Spleen (tissue), 11 donors: Measurements from ENCODE around the gene RPS17. TPM values are rescaled to one million over a fixed set of nuclear protein-coding genes. Genes with fewer than 3 reads are reported as not detected.
A peak's percentile ranks its signal among the peaks of the same experiment; 100 is the strongest.

Experiments used
- DNase-seq: peaks from one replicate; pipeline ENCODE4 v3.0.0-alpha.2; 2020
- H3K27ac ChIP-seq, 8 donors: fragments of 200-600 bp; sonication (generic) in 7 of 8; 1 replicate in 4 of 8; 2 replicates in 4 of 8; pipeline versions ENCODE4 v1.5.0 to v1.8.0; 2016 to 2021; ENCODE audit warnings: inconsistent platforms in 4 of 8, mild to moderate bottlenecking in 4 of 8, moderate library complexity in 1 of 8
- H3K27me3 ChIP-seq, 7 donors: fragments of 200-600 bp; sonication (generic) in 6 of 7; replicated peaks in 1 of 7; 1 replicate in 4 of 7; 2 replicates in 3 of 7; pipeline versions ENCODE4 v1.5.0 to v1.8.0; 2016 to 2021; ENCODE audit warnings: inconsistent platforms in 3 of 7, mild to moderate bottlenecking in 1 of 7
- H3K36me3 ChIP-seq, 6 donors: fragments of 200-600 bp; sonication (generic) in 5 of 6; 1 replicate in 4 of 6; 2 replicates in 2 of 6; pipeline versions ENCODE4 v1.5.0 to v1.8.0; 2016 to 2021; ENCODE audit warnings: inconsistent platforms in 2 of 6
- H3K4me1 ChIP-seq, 6 donors: fragments of 200-600 bp; sonication (generic) in 5 of 6; 1 replicate in 3 of 6; 2 replicates in 3 of 6; pipeline versions ENCODE4 v1.5.0 to v1.8.0; 2016 to 2021; ENCODE audit warnings: inconsistent platforms in 3 of 6
- H3K4me3 ChIP-seq, 8 donors: fragments of 200-600 bp; sonication (generic) in 7 of 8; 1 replicate in 4 of 8; 2 replicates in 4 of 8; pipeline versions ENCODE4 v1.5.0 to v1.8.0; 2016 to 2021; ENCODE audit warnings: inconsistent platforms in 4 of 8, mild to moderate bottlenecking in 4 of 8, moderate library complexity in 2 of 8
- H3K9me3 ChIP-seq, 8 donors: fragments of 200-600 bp; sonication (generic) in 7 of 8; 1 replicate in 4 of 8; 2 replicates in 4 of 8; pipeline versions ENCODE4 v1.5.0 to v1.8.0; 2016 to 2021; ENCODE audit warnings: inconsistent platforms in 4 of 8
- POLR2A ChIP-seq, 3 donors: fragments of 450-650 bp; IDR thresholded peaks; one replicate each; pipeline ENCODE4 v1.5.1; 2017; ENCODE audit warnings: antibody characterized with exemption in 3 of 3, mild to moderate bottlenecking in 1 of 3
- POLR2AphosphoS5 ChIP-seq, 3 donors: sonication (generic); formaldehyde crosslinking; IDR thresholded peaks; one replicate each; pipeline ENCODE4 v1.5.1; 2017; ENCODE audit warnings: antibody characterized with exemption in 3 of 3
- WGBS, 5 donors: extraction: QIAGEN DNeasy Blood & Tissue Kit in 3 of 5; methylation state at CpG; one replicate each; pipeline versions ENCODE4 v1.1.5 to v1.1.7; 2013 to 2018; 5-methylcytosine and 5-hydroxymethylcytosine counted together
- intact Hi-C: fragments of 100-400 bp; cut with DNase I; formaldehyde crosslinking; loops from one replicate; pipeline ENCODE4 v1.15.0; 2023; ENCODE audit warnings: low total_unique reads
- polyA plus RNA-seq, 3 donors: library from polyadenylated mRNA; stranded (reverse); fragments of 200-250 nt; gene quantifications; one replicate each; pipeline ENCODE4 v1.2.1, GENCODE V29; 2013
- total RNA-seq, 7 donors: library from RNA; depleted of rRNA in 3 of 7; stranded (reverse); fragments of >200 nt in 3 of 7; fragmentation: NEBNext Ultra II Directional in 4 of 7; extraction: Animal tissue kit (Norgen Biotek cat#: 25700) in 4 of 7; gene quantifications; one replicate each; pipeline versions ENCODE4 v1.1.0 to v1.2.1, GENCODE V29; 2016 to 2021
- TF ChIP-seq, protein P1 (sequence below), 11 experiments: fragments of 200-600 bp in 7 of 11; fragments of 450-650 bp in 4 of 11; sonication (generic) in 4 of 11; IDR thresholded peaks in 8 of 11; conservative IDR thresholded peaks in 3 of 11; 1 replicate in 7 of 11; 2 replicates in 4 of 11; pipeline versions ENCODE4 v1.4.0 to v1.8.0; 2016 to 2021; ENCODE audit warnings: antibody characterized with exemption in 11 of 11, inconsistent platforms in 4 of 11, mild to moderate bottlenecking in 1 of 11
- donor health status: healthy with polysubstance abuse.
- donor health status: DM: no; HTN: no; CAD: no; lungs with moderate emphysema.
- donor health status: DM: no; HTN: no; CAD: no.
- donor health status: Bipolar disorder and iron deficiency.
- donor health status: healthy.
- donor health status: DM: no; HTN: no; CAD: no.
- donor health status: DM: yes; HTN: yes; CAD: no.

Gene RPS17
- total and polyA plus RNA-seq, 10 donors = 1,089 to 9,274 (median 1,579) TPM

DNA sequence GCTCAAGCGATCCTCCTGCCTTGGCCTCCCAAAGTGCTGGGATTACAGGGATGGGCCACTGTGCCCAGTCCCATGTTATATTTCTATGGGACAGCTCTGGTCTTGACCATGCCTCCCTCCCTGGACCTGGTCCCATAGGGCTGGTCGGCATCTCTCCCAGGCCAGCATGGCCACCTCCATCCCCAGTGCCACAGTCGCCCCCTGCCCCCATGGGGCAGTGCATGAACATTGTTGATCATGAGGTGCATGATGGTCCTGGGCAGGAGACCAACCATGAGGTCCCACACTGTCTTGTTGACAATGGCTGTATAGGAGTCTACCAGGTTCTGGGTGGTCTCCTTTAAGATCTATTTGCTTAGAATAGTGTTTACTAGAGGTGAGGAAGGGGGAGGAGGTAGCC is 6.5 kb downstream of the RPS17 start:
- H3K27ac ChIP-seq = no peak overlapping the region
- H3K9me3 ChIP-seq = peaks cover 0 to 4% (median 0%) of the 10 kb centered on the region in 8 donors
- intact Hi-C loops = no loop called here
- no peak for DNase-seq
- WGBS, 5 donors = 94 to 100% (median 96%) methylated on average over 3 of the region's 3 CpGs
- peaks cover 11 to 39% (median 27%) of the 10 kb centered on the region in 6 donors for H3K4me1 ChIP-seq
- no peak overlapping the region for H3K4me3 ChIP-seq
- TF ChIP-seq, protein P1, sequence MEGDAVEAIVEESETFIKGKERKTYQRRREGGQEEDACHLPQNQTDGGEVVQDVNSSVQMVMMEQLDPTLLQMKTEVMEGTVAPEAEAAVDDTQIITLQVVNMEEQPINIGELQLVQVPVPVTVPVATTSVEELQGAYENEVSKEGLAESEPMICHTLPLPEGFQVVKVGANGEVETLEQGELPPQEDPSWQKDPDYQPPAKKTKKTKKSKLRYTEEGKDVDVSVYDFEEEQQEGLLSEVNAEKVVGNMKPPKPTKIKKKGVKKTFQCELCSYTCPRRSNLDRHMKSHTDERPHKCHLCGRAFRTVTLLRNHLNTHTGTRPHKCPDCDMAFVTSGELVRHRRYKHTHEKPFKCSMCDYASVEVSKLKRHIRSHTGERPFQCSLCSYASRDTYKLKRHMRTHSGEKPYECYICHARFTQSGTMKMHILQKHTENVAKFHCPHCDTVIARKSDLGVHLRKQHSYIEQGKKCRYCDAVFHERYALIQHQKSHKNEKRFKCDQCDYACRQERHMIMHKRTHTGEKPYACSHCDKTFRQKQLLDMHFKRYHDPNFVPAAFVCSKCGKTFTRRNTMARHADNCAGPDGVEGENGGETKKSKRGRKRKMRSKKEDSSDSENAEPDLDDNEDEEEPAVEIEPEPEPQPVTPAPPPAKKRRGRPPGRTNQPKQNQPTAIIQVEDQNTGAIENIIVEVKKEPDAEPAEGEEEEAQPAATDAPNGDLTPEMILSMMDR (IDR thresholded peaks at IDR 0.05 in 8 of 11, conservative IDR thresholded peaks at IDR 0.05 in 3 of 11) = no peak
- TF ChIP-seq POLR2AphosphoS5 (IDR thresholded peaks at IDR 0.05) (no peak), POLR2A (IDR thresholded peaks at IDR 0.05) (no peak)
- no peaks in the 10 kb centered on the region for H3K27me3 ChIP-seq
- H3K36me3 ChIP-seq = peaks cover 3 to 65% (median 47%) of the 10 kb centered on the region in 6 donors

DNA sequence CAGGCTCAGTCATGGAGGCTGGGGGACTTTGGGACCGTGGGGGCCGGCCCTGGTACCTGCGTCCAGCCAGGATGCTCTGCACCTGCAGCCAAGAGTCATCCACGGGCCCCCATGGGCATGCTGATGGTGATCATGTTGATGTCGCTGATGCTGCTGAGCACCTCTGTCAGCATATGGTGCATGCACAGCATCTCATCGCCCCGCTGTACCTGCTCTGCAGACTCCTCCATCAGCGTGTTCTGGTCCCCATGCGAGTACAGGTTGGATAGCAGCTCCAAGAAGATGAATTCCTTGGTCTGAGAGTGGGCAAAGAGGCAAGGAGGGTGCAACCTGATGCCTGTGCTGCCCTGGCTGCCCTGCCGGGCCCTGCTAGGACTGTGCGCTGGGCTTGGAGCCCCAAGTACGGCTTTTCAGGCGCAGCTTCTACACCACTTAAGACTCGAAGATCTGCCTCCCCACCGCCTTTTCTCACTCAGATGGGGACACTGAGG is 7.2 kb downstream of the RPS17 start:
- no peak overlapping the region for H3K27ac ChIP-seq
- H3K27me3 ChIP-seq = no peaks in the 10 kb centered on the region
- no peak for DNase-seq
- H3K4me1 ChIP-seq = peaks cover 3 to 31% (median 20%) of the 10 kb centered on the region in 6 donors
- WGBS, 5 donors = 95 to 97% (median 96%) methylated on average over 10 to 15 of the region's 15 CpGs
- TF ChIP-seq POLR2A (IDR thresholded peaks at IDR 0.05) = no peak
- TF ChIP-seq POLR2AphosphoS5 (IDR thresholded peaks at IDR 0.05) = peak in 1 of 3 donors; percentile 29
- H3K36me3 ChIP-seq = peaks cover 3 to 58% (median 40%) of the 10 kb centered on the region in 6 donors
- peaks cover 0 to 4% (median 0%) of the 10 kb centered on the region in 8 donors for H3K9me3 ChIP-seq
- intact Hi-C loops = no loop called here
- no peak overlapping the region for H3K4me3 ChIP-seq

DNA sequence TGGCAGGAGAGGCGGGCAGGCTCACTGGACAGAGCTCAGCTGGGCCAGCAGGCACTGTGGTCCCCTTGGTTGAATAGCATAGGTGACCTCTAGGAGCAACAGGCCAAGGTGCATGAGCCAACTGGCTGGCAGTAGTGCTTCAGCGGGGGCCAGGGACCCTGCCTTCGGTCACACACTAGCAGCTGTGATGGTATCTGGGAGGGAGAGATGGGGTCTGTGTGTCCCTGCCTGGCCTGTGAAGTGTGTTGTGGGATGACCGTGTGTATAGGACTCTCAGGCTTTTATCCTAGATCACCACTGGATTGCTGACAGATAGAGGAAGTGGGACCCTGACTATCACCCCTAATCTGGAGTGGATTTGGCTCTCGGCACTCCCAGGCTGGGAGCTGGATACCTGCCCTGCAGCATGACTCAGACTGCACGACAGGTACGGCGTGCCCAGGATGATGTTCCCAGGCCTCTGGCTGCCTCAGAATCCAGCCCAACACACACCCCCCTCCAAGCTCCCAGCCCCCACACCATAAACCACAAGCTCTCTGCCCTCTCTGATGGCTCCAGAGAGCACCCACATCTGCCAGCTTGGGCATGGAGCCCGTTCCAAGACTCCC is 7.8 kb downstream of the RPS17 start:
- intact Hi-C loops = no loop called here
- Histone ChIP-seq H3K9me3 (peaks cover 0 to 4% (median 0%) of the 10 kb centered on the region in 8 donors), H3K27ac (no peak overlapping the region), H3K4me3 (no peak overlapping the region), H3K36me3 (peaks cover 2 to 52% (median 35%) of the 10 kb centered on the region in 6 donors), H3K27me3 (no peaks in the 10 kb centered on the region), H3K4me1 (peaks cover 0 to 26% (median 14%) of the 10 kb centered on the region in 6 donors)
- DNase-seq = peak; percentile 63
- 88 to 97% (median 90%) methylated on average over 6 to 9 of the region's 9 CpGs for WGBS, 5 donors
- TF ChIP-seq POLR2AphosphoS5 (IDR thresholded peaks at IDR 0.05) (no peak), POLR2A (IDR thresholded peaks at IDR 0.05) (no peak)
- TF ChIP-seq, protein P1 (IDR thresholded peaks at IDR 0.05 in 8 of 11, conservative IDR thresholded peaks at IDR 0.05 in 3 of 11) = no peak

DNA sequence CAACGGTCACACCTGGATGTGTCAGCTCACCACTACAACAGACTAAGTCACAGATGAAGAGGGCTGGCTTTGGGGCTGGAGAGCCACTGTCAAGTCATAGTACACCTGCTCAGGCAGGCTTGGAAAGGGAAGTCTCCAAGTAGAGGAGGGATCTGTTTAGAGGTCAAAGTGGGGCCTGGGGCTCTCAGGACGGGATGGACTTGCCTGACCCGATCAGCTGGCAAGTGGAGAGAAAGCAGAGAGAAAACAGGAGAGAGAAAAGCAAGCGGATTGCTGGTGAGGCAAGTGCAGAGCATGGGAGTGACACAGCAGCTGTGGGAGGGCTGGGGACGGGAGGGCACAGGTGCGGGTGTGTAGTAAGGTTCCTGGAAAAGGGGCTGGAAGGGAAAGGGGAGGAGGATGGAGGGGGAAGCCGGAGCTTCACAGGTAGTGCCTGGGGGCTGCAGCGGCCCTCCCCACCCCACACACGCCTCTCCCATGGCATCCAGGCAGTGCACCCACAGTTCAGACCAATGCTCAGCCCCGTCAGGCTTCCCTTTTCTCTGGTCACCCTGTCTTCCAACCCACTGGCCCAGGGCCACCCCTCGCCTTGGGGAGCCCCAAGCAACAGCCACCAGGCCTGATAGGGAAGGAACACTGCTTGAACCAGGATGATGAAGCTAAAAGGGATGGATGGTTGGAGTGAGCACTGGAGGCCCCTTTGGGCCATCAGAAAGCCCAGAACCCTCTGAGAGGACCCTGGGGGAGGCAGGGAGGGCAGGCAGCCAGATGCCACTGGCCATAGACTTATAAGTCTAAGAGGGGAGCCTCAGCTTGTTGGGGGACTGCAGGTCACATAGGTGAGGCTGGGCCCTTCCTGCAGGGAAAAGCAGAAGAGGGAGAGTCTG is 8.5 kb downstream of the RPS17 start:
- peak; percentile 58 for DNase-seq
- no peaks in the 10 kb centered on the region for H3K27me3 ChIP-seq
- intact Hi-C loops = no loop called here
- peaks cover 0 to 4% (median 0%) of the 10 kb centered on the region in 8 donors for H3K9me3 ChIP-seq
- H3K27ac ChIP-seq = peak overlapping the region in 3 of 8 donors; percentile 23 to 63 (median 61)
- WGBS, 5 donors = 79 to 88% (median 84%) methylated on average over 11 of the region's 11 CpGs
- TF ChIP-seq POLR2AphosphoS5 (IDR thresholded peaks at IDR 0.05) = no peak
- no peak for TF ChIP-seq POLR2A (IDR thresholded peaks at IDR 0.05)
- TF ChIP-seq, protein P1 (IDR thresholded peaks at IDR 0.05 in 8 of 11, conservative IDR thresholded peaks at IDR 0.05 in 3 of 11) = no peak
- no peak overlapping the region for H3K4me3 ChIP-seq
- peaks cover 0 to 45% (median 27%) of the 10 kb centered on the region in 6 donors for H3K36me3 ChIP-seq
- H3K4me1 ChIP-seq = peaks cover 0 to 18% (median 10%) of the 10 kb centered on the region in 6 donors
